Activated CD8-positive, alpha-beta T cell treated with anti-CD3 and anti-CD28 coated beads for 36 hours (primary cell): Measurements from ENCODE around the gene BEAN1. TPM values are rescaled to one million over a fixed set of nuclear protein-coding genes. Genes with fewer than 3 reads are reported as not detected.
A peak's percentile ranks its signal among the peaks of the same experiment; 100 is the strongest.

Experiments
- ATAC-seq: fragments of 200-7000 bp; cut with Tn5 transposase; one replicate; pipeline ENCODE4 v1.10.0; 2021; ENCODE audit warnings: mild to moderate bottlenecking, moderate library complexity
- CTCF ChIA-PET: fragments of 350-600 bp; sonication (Branson Sonifier 250); formaldehyde crosslinking; loops from one replicate; lab custom pipeline; 2021; ENCODE audit warnings: antibody characterized with exemption; lab: Charles Lee
- POLR2A ChIA-PET: fragments of 350-600 bp; sonication (Branson Sonifier 250); formaldehyde crosslinking; loops from one replicate; lab custom pipeline; 2021; ENCODE audit warnings: antibody characterized with exemption; lab: Charles Lee
- DNase-seq: peaks from one replicate; pipeline ENCODE4 v3.0.0-alpha.2; 2020
- H3K27ac Mint-ChIP-seq: one replicate; pipeline ENCODE4 v1.8.0; 2021; ENCODE audit warnings: mild to moderate bottlenecking, mixed read lengths
- H3K27me3 Mint-ChIP-seq: one replicate; pipeline ENCODE4 v1.8.0; 2021; ENCODE audit warnings: mixed read lengths
- H3K36me3 Mint-ChIP-seq: one replicate; pipeline ENCODE4 v1.8.0; 2021; ENCODE audit warnings: low read depth, mixed read lengths
- H3K4me1 Mint-ChIP-seq: one replicate; pipeline ENCODE4 v1.8.0; 2021; ENCODE audit warnings: low read depth, mixed read lengths
- H3K4me3 Mint-ChIP-seq: one replicate; pipeline ENCODE4 v1.8.0; 2021; ENCODE audit warnings: mild to moderate bottlenecking, moderate library complexity, mixed read lengths
- H3K9me3 Mint-ChIP-seq: one replicate; pipeline ENCODE4 v1.8.0; 2021; ENCODE audit warnings: mixed read lengths
- CTCF ChIP-seq: fragments of 200-600 bp; IDR thresholded peaks from one replicate; pipeline ENCODE4 v1.8.0; 2022; ENCODE audit warnings: antibody characterized with exemption, mild to moderate bottlenecking
- intact Hi-C: fragments of 100-400 bp; cut with micrococcal nuclease; formaldehyde crosslinking; loops from one replicate; pipeline ENCODE4 v1.10.0; 2022
- total RNA-seq, 2 experiments: library from RNA; stranded (reverse); gene quantifications; one replicate each; pipeline ENCODE4 v1.2.3, GENCODE V29; 2021

BEAN1 gene
- total RNA-seq, 2 experiments from 2014 or later: not detected

GRCh38 chr16:66503612-66504011, 76.5 kb downstream of the BEAN1 start:
- no peak for TF ChIP-seq CTCF
- Mint-ChIP-seq H3K36me3 (no peaks in the 10 kb centered on the region), H3K4me3 (no peak overlapping the region), H3K27me3 (no peaks in the 10 kb centered on the region), H3K4me1 (peaks cover 3% of the 10 kb centered on the region), H3K27ac (no peak overlapping the region), H3K9me3 (no peaks in the 10 kb centered on the region)
- ATAC-seq (no peak), DNase-seq (no peak)
- CTCF ChIA-PET: no interaction called here
- POLR2A ChIA-PET: interaction anchor here (0.7 kb wide), 1 partner anchor 243 kb away, joined by 3 read pairs; no protein-coding TSS in a partner anchor
- intact Hi-C loops: no loop called here

- Mint-ChIP-seq H3K4me1 (peaks cover 7% of the 10 kb centered on the region), H3K36me3 (no peaks in the 10 kb centered on the region), H3K27me3 (no peaks in the 10 kb centered on the region), H3K27ac (no peak overlapping the region), H3K4me3 (no peak overlapping the region), H3K9me3 (no peaks in the 10 kb centered on the region)
- ChIA-PET CTCF (interaction anchor here (0.9 to 1.3 kb wide), 3 partner anchors 24 to 102 kb away, joined by 3 to 4 read pairs (median 3); no protein-coding TSS in a partner anchor), POLR2A (interaction anchor here (0.7 kb wide), 1 partner anchor 25 kb away, joined by 3 read pairs; no protein-coding TSS in a partner anchor)
- ATAC-seq (no peak), DNase-seq (no peak)
- TF ChIP-seq CTCF: no peak
- intact Hi-C loops: no loop called here
Measured at GRCh38 chr16:66507731-66508239, 80.7 kb downstream of the BEAN1 start.

GRCh38 chr16:66508248-66508913, 81.3 kb downstream of the BEAN1 start:
- H3K4me3 Mint-ChIP-seq: no peak overlapping the region
- no peaks in the 10 kb centered on the region for H3K9me3 Mint-ChIP-seq
- intact Hi-C loops: no loop called here
- H3K36me3 Mint-ChIP-seq: no peaks in the 10 kb centered on the region
- peak; percentile 27 for ATAC-seq
- POLR2A ChIA-PET: interaction anchor here (0.7 kb wide), 1 partner anchor 26 kb away, joined by 3 read pairs; no protein-coding TSS in a partner anchor
- no peak for TF ChIP-seq CTCF
- H3K27me3 Mint-ChIP-seq: no peaks in the 10 kb centered on the region
- no peak overlapping the region for H3K27ac Mint-ChIP-seq
- CTCF ChIA-PET: interaction anchor here (0.9 to 1.4 kb wide), 4 partner anchors 25 to 102 kb away, joined by 3 to 4 read pairs (median 3); no protein-coding TSS in a partner anchor
- no peak for DNase-seq
- peaks cover 7% of the 10 kb centered on the region for H3K4me1 Mint-ChIP-seq

GRCh38 chr16:66508914-66509496, 81.9 kb downstream of the BEAN1 start:
- POLR2A ChIA-PET: no interaction called here
- Mint-ChIP-seq H3K4me3 (no peak overlapping the region), H3K27me3 (no peaks in the 10 kb centered on the region), H3K36me3 (no peaks in the 10 kb centered on the region), H3K4me1 (peaks cover 7% of the 10 kb centered on the region), H3K9me3 (no peaks in the 10 kb centered on the region), H3K27ac (no peak overlapping the region)
- DNase-seq (no peak), ATAC-seq (no peak)
- CTCF ChIA-PET: interaction anchor here (1.3 to 2.1 kb wide), 4 partner anchors 17 to 83 kb away, joined by 3 to 7 read pairs (median 3); no protein-coding TSS in a partner anchor
- TF ChIP-seq CTCF: no peak
- intact Hi-C loops: no loop called here
